H9 (cell line): Measurements from ENCODE around the gene DMAP1. TPM values are rescaled to one million over a fixed set of nuclear protein-coding genes. Genes with fewer than 3 reads are reported as not detected.
A peak's percentile ranks its signal among the peaks of the same experiment; 100 is the strongest.

Source experiments
- DNase-seq: peaks from one replicate; pipeline ENCODE4 v3.0.0-alpha.2; 2017
- H2AFZ ChIP-seq: one replicate; pipeline ENCODE4 v1.6.1; 2013; ENCODE audit warnings: mild to moderate bottlenecking, low read length, control low read depth, moderate library complexity
- H2AK5ac ChIP-seq: 2 replicates; pipeline ENCODE4 v1.6.1; 2013; ENCODE audit warnings: low read length, control low read depth, mixed read lengths; ENCODE audit not compliant: insufficient read length
- H2BK120ac ChIP-seq: one replicate; pipeline ENCODE4 v1.6.1; 2013; ENCODE audit warnings: low read depth, mild to moderate bottlenecking, low read length, control low read depth, inconsistent platforms; ENCODE audit not compliant: poor library complexity, severe bottlenecking
- H2BK12ac ChIP-seq: 2 replicates; pipeline ENCODE4 v1.6.1; 2013; ENCODE audit warnings: low read length, control low read depth, mixed read lengths, low read depth; ENCODE audit not compliant: insufficient read length
- H2BK15ac ChIP-seq: 2 replicates; pipeline ENCODE4 v1.6.1; 2013; ENCODE audit warnings: low read depth, low read length, control low read depth
- H2BK20ac ChIP-seq: one replicate; pipeline ENCODE4 v1.6.1; 2013; ENCODE audit warnings: low read depth, mild to moderate bottlenecking, low read length, control low read depth, inconsistent platforms; ENCODE audit not compliant: poor library complexity, severe bottlenecking
- H2BK5ac ChIP-seq: 2 replicates; pipeline ENCODE4 v1.6.1; 2013; ENCODE audit warnings: low read length, control low read depth, mixed read lengths; ENCODE audit not compliant: insufficient read length
- H3K14ac ChIP-seq: 2 replicates; pipeline ENCODE4 v1.6.1; 2013; ENCODE audit warnings: low read length, control low read depth; ENCODE audit not compliant: insufficient read depth
- H3K18ac ChIP-seq: 2 replicates; pipeline ENCODE4 v1.6.1; 2013; ENCODE audit warnings: low read depth, mild to moderate bottlenecking, mixed read lengths, low read length, control low read depth; ENCODE audit not compliant: insufficient read length
- H3K23ac ChIP-seq: 2 replicates; pipeline ENCODE4 v1.6.1; 2013; ENCODE audit warnings: low read length, control low read depth, mixed read lengths, low read depth; ENCODE audit not compliant: insufficient read length
- H3K23me2 ChIP-seq: 2 replicates; pipeline ENCODE4 v1.6.1; 2013; ENCODE audit warnings: low read depth, mild to moderate bottlenecking, mixed read lengths, low read length, control low read depth; ENCODE audit not compliant: insufficient read length, poor library complexity, severe bottlenecking
- H3K27ac ChIP-seq: 2 replicates; pipeline ENCODE4 v1.5.1; 2013; ENCODE audit warnings: low read length, control low read depth, mixed read lengths, low read depth; ENCODE audit not compliant: insufficient read length
- H3K27me3 ChIP-seq: 2 replicates; pipeline ENCODE4 v1.6.1; 2013; ENCODE audit warnings: low read length, control low read depth, inconsistent platforms; ENCODE audit not compliant: insufficient read depth
- H3K4ac ChIP-seq: 2 replicates; pipeline ENCODE4 v1.6.1; 2013; ENCODE audit warnings: low read depth, mild to moderate bottlenecking, control low read depth, inconsistent platforms, low read length, moderate library complexity
- H3K4me1 ChIP-seq: 2 replicates; pipeline ENCODE4 v1.6.1; 2013; ENCODE audit warnings: low read length, control low read depth, inconsistent platforms; ENCODE audit not compliant: insufficient read depth
- H3K4me2 ChIP-seq: 2 replicates; pipeline ENCODE4 v1.6.1; 2013; ENCODE audit warnings: low read length, control low read depth, mixed read lengths; ENCODE audit not compliant: insufficient read length, insufficient read depth
- H3K56ac ChIP-seq: 2 replicates; pipeline ENCODE4 v1.6.1; 2013; ENCODE audit warnings: low read depth, mild to moderate bottlenecking, mixed read lengths, low read length, control low read depth; ENCODE audit not compliant: insufficient read length
- H3K79me1 ChIP-seq: 2 replicates; pipeline ENCODE4 v1.6.1; 2013; ENCODE audit warnings: low read depth, mild to moderate bottlenecking, moderate library complexity, low read length, control low read depth, inconsistent platforms; ENCODE audit not compliant: insufficient read depth, poor library complexity, severe bottlenecking
- H3K79me2 ChIP-seq: 2 replicates; pipeline ENCODE4 v1.6.1; 2013; ENCODE audit warnings: low read length, control low read depth, inconsistent platforms; ENCODE audit not compliant: insufficient read depth
- H3K9ac ChIP-seq: 2 replicates; pipeline ENCODE4 v1.6.1; 2013; ENCODE audit warnings: low read length, control low read depth, mixed read lengths; ENCODE audit not compliant: insufficient read length; ENCODE audit errors: extremely low read depth
- H3K9me3 ChIP-seq: one replicate; pipeline ENCODE4 v1.6.1; 2013; ENCODE audit warnings: low read depth, low read length, inconsistent platforms; ENCODE audit not compliant: control insufficient read depth
- H3T11ph ChIP-seq: one replicate; pipeline ENCODE4 v1.6.1; 2013; ENCODE audit warnings: mild to moderate bottlenecking, low read length, control low read depth, inconsistent platforms
- H4K20me1 ChIP-seq: one replicate; pipeline ENCODE4 v1.6.1; 2013; ENCODE audit not compliant: control insufficient read depth, insufficient read length, insufficient read depth
- H4K5ac ChIP-seq: 2 replicates; pipeline ENCODE4 v1.6.1; 2013; ENCODE audit warnings: low read depth, mild to moderate bottlenecking, mixed read lengths, low read length, control low read depth; ENCODE audit not compliant: insufficient read length
- H4K8ac ChIP-seq: replicated peaks from 2 replicates; pipeline ENCODE4 v1.6.1; 2013; ENCODE audit warnings: low read length, control low read depth, mixed read lengths, low read depth; ENCODE audit not compliant: insufficient read length
- H4K91ac ChIP-seq: 2 replicates; pipeline ENCODE4 v1.6.1; 2013; ENCODE audit warnings: low read depth, mild to moderate bottlenecking, moderate library complexity, mixed read lengths, low read length, control low read depth; ENCODE audit not compliant: insufficient read length
- H3K27ac Mint-ChIP-seq, 3 experiments: 2 replicates in 2 of 3; 3 replicates in 1 of 3; pipeline ENCODE4 v1.8.0; 2020 to 2021; ENCODE audit warnings: mixed read lengths in 3 of 3, mild to moderate bottlenecking in 1 of 3, moderate library complexity in 1 of 3
- H3K27me3 Mint-ChIP-seq: 2 replicates; pipeline ENCODE4 v1.8.0; 2021; ENCODE audit warnings: low read depth, mild to moderate bottlenecking, moderate library complexity, mixed read lengths
- H3K36me3 Mint-ChIP-seq, 3 experiments: 2 replicates in 2 of 3; 3 replicates in 1 of 3; pipeline ENCODE4 v1.8.0; 2020 to 2021; ENCODE audit warnings: low read depth in 3 of 3, mixed read lengths in 3 of 3; ENCODE audit not compliant: insufficient read depth in 1 of 3
- H3K4me1 Mint-ChIP-seq, 2 experiments: 2 replicates each; pipeline ENCODE4 v1.8.0; 2020; ENCODE audit warnings: mixed read lengths in 2 of 2
- H3K4me3 Mint-ChIP-seq, 2 experiments: 2 replicates in 1 of 2; 3 replicates in 1 of 2; pipeline ENCODE4 v1.8.0; 2020 to 2021; ENCODE audit warnings: mild to moderate bottlenecking in 2 of 2, mixed read lengths in 2 of 2, moderate library complexity in 1 of 2
- H3K9me3 Mint-ChIP-seq, 2 experiments: 2 replicates in 1 of 2; 3 replicates in 1 of 2; pipeline ENCODE4 v1.8.0; 2020; ENCODE audit warnings: mild to moderate bottlenecking in 2 of 2, mixed read lengths in 2 of 2, moderate library complexity in 1 of 2
- CTCF ChIP-seq: fragments of 200-600 bp; sonication (generic); conservative IDR thresholded peaks from 3 replicates; pipeline ENCODE4 v1.8.0; 2021; ENCODE audit warnings: antibody characterized with exemption, mild to moderate bottlenecking
- WGBS: extraction: QIAGEN DNeasy Blood & Tissue Kit; methylation state at CpG from one replicate; pipeline ENCODE4 v1.1.7; 2013; ENCODE audit warnings: missing lambda C conversion rate, low lambda C conversion rate, mixed read lengths; ENCODE audit not compliant: insufficient read length; ENCODE audit errors: extremely low coverage; 5-methylcytosine and 5-hydroxymethylcytosine counted together
- total RNA-seq: library from RNA; stranded (reverse); gene quantifications from 2 replicates; pipeline ENCODE4 v1.2.1, GENCODE V29; 2021

The DMAP1 gene
- total RNA-seq, 1 experiment from 2014 or later: 55.3 TPM

DNA sequence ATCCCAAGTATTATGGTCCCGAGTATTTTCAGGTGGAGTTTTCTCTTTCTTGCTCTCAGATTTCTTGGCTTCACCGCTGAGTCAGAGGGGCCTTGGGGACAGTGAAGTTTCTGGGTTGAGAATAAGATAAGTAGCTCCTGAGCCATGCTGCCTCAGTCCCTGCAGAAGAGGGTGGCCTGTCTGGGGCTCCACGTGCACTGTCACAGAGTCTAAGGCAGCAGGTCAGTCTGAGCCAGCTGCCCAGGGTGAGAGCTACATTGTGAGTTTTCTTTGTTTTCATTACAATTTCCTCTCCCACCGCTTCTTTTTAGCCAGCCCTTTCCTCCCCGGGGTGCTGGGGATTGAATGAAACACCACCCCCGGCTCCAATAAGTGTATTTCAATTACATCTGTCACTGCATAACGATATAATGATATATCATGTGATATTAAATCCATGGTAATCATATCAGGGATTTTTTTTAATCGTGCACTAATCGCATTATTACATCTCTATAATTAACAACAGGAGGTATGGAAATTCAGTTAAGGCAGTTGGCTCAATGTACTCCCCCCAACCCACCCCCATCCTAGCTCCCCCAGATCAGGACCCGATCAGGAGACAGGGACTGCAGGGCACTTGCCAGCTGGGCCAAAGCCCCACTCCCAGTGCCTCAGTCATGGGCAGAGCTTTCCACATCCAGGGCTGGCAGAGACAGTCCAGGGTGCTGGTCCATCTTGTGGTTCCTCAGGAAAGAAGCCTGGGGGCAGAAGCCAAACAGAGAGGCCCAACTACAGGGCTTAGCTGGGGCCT, 43.7 kb downstream of the DMAP1 start:
- Histone ChIP-seq H2AFZ (no peak overlapping the region), H2BK5ac (no peak overlapping the region), H3K4me1 (peaks cover 3% of the 10 kb centered on the region; the same call in 1 of the 2 replicates), H3K9me3 (no peaks in the 10 kb centered on the region), H3K9ac (no peak overlapping the region), H4K8ac (no peak overlapping the region), H2BK120ac (no peak overlapping the region), H3K14ac (no peak overlapping the region), H2BK15ac (no peak overlapping the region), H3K56ac (no peak overlapping the region), H4K5ac (no peak overlapping the region), H2BK20ac (no peak overlapping the region), H2BK12ac (no peak overlapping the region), H3K27me3 (no peaks in the 10 kb centered on the region), H3K79me2 (no peaks in the 10 kb centered on the region; the same call in 1 of the 2 replicates), H3K79me1 (no peaks in the 10 kb centered on the region), H4K20me1 (no peaks in the 10 kb centered on the region), H3K27ac (no peak overlapping the region), H2AK5ac (no peak overlapping the region), H3K23me2 (no peaks in the 10 kb centered on the region), H3K4ac (no peak overlapping the region), H3K23ac (no peak overlapping the region), H4K91ac (no peak overlapping the region), H3K4me2 (no peak overlapping the region), H3T11ph (no peak overlapping the region), H3K18ac (no peak overlapping the region)
- no peak for TF ChIP-seq CTCF
- Mint-ChIP-seq H3K27me3 (no peaks in the 10 kb centered on the region), H3K27ac (0 out of 7 replicates have a peak overlapping the region, but pooled peaks of 1 of the 3 experiments have one; percentile 25), H3K4me3 (no peak overlapping the region), H3K36me3 (no peaks in the 10 kb centered on the region; a peak in 2 of 7 replicates), H3K9me3 (no peaks in the 10 kb centered on the region), H3K4me1 (peaks cover 23 to 41% of the 10 kb centered on the region in 2 experiments)
- WGBS: no CpG with 5 or more reads among the region's 10 CpGs
- DNase-seq: no peak
